ENCODE measurements around the gene SLC66A3.

The SLC66A3 gene

DNA sequence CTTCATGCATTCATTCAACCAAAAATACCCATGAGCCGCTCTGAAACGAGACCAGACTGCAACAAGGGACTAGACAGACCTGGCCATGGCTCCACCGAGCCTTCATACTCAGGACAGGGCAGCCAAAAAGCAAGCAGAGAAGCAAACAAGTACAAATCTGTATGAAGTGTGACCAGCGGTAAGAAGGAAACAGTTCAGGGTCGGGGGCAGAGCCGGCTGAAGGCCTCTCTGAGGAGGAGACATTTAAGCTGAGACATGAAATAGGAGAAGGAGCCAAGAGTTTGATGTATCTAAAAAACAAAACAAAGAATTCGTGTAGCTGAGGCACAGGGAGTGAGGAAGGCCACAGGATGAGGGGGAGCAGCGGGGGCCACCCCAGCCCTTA, 21.3 kb upstream of the SLC66A3 start:
- Histone ChIP-seq H3K4me3 (ENCODE audit: low read depth in 1 of 5, low read length in 5 of 5) (peak overlapping the region in 2 of 5 donors; percentile 75 to 77), H3K36me3 (ENCODE audit: control insufficient read depth in 5 of 5, insufficient read depth in 5 of 5, low read length in 5 of 5) (no peaks in the 10 kb centered on the region), H3K27ac (ENCODE audit: low read depth, low read length) (no peak overlapping the region), H3K9ac (ENCODE audit: low read length in 5 of 5) (peak overlapping the region in 1 of 5 donors; percentile 81), H3K4me1 (ENCODE audit: control insufficient read depth in 5 of 5, insufficient read depth in 5 of 5, low read length in 5 of 5) (peaks cover 3 to 30% (median 22%) of the 10 kb centered on the region in 5 donors), H3K27me3 (ENCODE audit: control insufficient read depth in 5 of 5, insufficient read depth in 4 of 5, low read length in 5 of 5) (peaks cover 0 to 7% (median 2%) of the 10 kb centered on the region in 5 donors), H3K9me3 (ENCODE audit: control insufficient read depth in 5 of 5, low read length in 5 of 5) (no peaks in the 10 kb centered on the region)

DNA sequence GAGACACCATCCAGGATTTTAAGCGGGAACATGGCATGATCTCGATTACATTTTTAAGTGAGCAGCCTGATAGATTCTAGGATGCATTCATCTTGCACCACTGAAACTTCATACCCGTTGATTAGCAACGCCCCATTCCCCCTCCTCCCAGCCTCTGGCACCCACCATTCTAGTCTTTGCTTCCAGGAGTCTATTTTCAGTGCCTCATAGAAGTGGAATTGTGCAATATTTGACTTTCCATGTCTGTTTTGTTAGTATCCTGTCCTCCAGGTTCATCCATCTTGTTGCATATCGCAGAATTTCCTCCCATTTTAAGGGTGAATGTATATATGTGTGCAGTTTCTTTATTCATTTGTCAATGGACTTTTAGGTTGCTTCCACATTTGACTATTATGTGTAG, 20.9 kb upstream of the SLC66A3 start:
- Histone ChIP-seq H3K4me1 (ENCODE audit: control insufficient read depth in 5 of 5, insufficient read depth in 5 of 5, low read length in 5 of 5) (peaks cover 3 to 30% (median 22%) of the 10 kb centered on the region in 5 donors), H3K4me3 (ENCODE audit: low read depth in 1 of 5, low read length in 5 of 5) (no peak overlapping the region), H3K27ac (ENCODE audit: low read depth, low read length) (no peak overlapping the region), H3K9me3 (ENCODE audit: control insufficient read depth in 5 of 5, low read length in 5 of 5) (no peaks in the 10 kb centered on the region), H3K9ac (ENCODE audit: low read length in 5 of 5) (no peak overlapping the region), H3K27me3 (ENCODE audit: control insufficient read depth in 5 of 5, insufficient read depth in 4 of 5, low read length in 5 of 5) (peaks cover 0 to 7% (median 2%) of the 10 kb centered on the region in 5 donors), H3K36me3 (ENCODE audit: control insufficient read depth in 5 of 5, insufficient read depth in 5 of 5, low read length in 5 of 5) (no peaks in the 10 kb centered on the region)

DNA sequence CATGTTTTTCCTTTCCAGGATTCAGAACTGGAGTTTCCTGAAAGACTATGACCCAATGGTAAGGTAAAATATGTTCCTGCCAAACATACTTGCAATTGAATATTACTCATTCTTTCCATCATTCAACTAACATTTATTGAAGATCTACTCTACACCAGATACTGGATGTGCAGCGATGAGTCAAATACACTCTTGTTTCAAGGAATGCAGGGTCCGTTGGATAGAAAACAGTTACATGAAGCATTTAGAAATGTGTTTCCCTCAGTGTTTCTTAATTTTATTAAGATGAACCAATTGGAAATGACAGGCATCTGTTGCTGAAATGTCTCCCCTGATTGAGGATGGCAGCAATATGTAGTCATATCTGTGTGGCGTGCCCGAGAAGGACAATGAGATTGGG, 14.8 kb upstream of the SLC66A3 start:
- no peak overlapping the region for H3K4me3 ChIP-seq (ENCODE audit: low read depth in 1 of 5, low read length in 5 of 5)
- peaks cover 3 to 13% (median 6%) of the 10 kb centered on the region in 5 donors for H3K27me3 ChIP-seq (ENCODE audit: control insufficient read depth in 5 of 5, insufficient read depth in 4 of 5, low read length in 5 of 5)
- H3K36me3 ChIP-seq (ENCODE audit: control insufficient read depth in 5 of 5, insufficient read depth in 5 of 5, low read length in 5 of 5) = no peaks in the 10 kb centered on the region
- no peak overlapping the region for H3K27ac ChIP-seq (ENCODE audit: low read depth, low read length)
- H3K9ac ChIP-seq (ENCODE audit: low read length in 5 of 5) = no peak overlapping the region
- H3K4me1 ChIP-seq (ENCODE audit: control insufficient read depth in 5 of 5, insufficient read depth in 5 of 5, low read length in 5 of 5) = no peaks in the 10 kb centered on the region
- H3K9me3 ChIP-seq (ENCODE audit: control insufficient read depth in 5 of 5, low read length in 5 of 5) = peaks cover 0 to 2% (median 2%) of the 10 kb centered on the region in 5 donors

DNA sequence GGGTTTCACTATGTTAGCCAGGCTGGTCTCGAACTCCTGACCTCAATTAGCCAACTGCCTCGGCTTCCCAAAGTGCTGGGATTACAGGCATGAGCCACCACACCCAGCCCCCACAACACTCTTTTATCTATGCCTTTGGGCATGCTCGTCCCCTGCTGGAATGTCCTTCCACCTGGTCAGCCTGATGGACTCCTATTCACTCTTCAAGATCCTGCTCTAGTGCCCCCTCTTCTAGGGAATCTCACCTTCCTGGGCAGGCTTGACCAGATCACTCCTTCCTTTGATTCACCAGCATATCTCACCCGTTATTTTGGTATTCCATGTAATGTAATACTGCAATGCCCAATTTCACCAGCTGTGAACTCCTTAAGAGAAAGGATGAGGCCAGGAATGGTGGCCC, 13.9 kb upstream of the SLC66A3 start:
- Histone ChIP-seq H3K27ac (ENCODE audit: low read depth, low read length) (no peak overlapping the region), H3K9me3 (ENCODE audit: control insufficient read depth in 5 of 5, low read length in 5 of 5) (peaks cover 0 to 4% (median 3%) of the 10 kb centered on the region in 5 donors), H3K9ac (ENCODE audit: low read length in 5 of 5) (no peak overlapping the region), H3K27me3 (ENCODE audit: control insufficient read depth in 5 of 5, insufficient read depth in 4 of 5, low read length in 5 of 5) (peaks cover 3 to 11% (median 6%) of the 10 kb centered on the region in 5 donors), H3K4me3 (ENCODE audit: low read depth in 1 of 5, low read length in 5 of 5) (no peak overlapping the region), H3K36me3 (ENCODE audit: control insufficient read depth in 5 of 5, insufficient read depth in 5 of 5, low read length in 5 of 5) (no peaks in the 10 kb centered on the region), H3K4me1 (ENCODE audit: control insufficient read depth in 5 of 5, insufficient read depth in 5 of 5, low read length in 5 of 5) (no peaks in the 10 kb centered on the region)

DNA sequence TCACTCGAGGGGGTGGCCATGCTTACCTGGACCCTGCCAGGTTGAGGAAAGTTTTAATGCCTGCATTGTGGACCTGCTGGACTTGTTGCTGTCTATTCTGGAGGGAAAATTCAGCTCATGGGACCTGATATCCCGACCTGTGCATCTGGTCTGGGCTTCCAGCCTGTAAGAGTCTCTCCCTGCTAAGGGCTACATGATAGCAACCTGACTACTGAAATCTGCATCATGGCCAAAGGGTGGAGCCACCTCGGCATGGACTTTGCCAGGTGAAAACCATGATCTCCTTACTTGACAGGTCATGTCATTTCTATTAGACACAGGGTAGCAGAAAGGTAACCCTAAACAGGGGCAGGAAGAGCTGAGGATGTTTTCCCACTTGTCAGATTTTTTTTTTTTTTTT, 12.9 kb upstream of the SLC66A3 start:
- peaks cover under 1 to 7% (median 3%) of the 10 kb centered on the region in 5 donors for H3K9me3 ChIP-seq (ENCODE audit: control insufficient read depth in 5 of 5, low read length in 5 of 5)
- H3K36me3 ChIP-seq (ENCODE audit: control insufficient read depth in 5 of 5, insufficient read depth in 5 of 5, low read length in 5 of 5) = no peaks in the 10 kb centered on the region
- H3K4me3 ChIP-seq (ENCODE audit: low read depth in 1 of 5, low read length in 5 of 5) = no peak overlapping the region
- H3K4me1 ChIP-seq (ENCODE audit: control insufficient read depth in 5 of 5, insufficient read depth in 5 of 5, low read length in 5 of 5) = no peaks in the 10 kb centered on the region
- no peak overlapping the region for H3K9ac ChIP-seq (ENCODE audit: low read length in 5 of 5)
- H3K27ac ChIP-seq (ENCODE audit: low read depth, low read length) = no peak overlapping the region
- peaks cover 3 to 11% (median 6%) of the 10 kb centered on the region in 5 donors for H3K27me3 ChIP-seq (ENCODE audit: control insufficient read depth in 5 of 5, insufficient read depth in 4 of 5, low read length in 5 of 5)

DNA sequence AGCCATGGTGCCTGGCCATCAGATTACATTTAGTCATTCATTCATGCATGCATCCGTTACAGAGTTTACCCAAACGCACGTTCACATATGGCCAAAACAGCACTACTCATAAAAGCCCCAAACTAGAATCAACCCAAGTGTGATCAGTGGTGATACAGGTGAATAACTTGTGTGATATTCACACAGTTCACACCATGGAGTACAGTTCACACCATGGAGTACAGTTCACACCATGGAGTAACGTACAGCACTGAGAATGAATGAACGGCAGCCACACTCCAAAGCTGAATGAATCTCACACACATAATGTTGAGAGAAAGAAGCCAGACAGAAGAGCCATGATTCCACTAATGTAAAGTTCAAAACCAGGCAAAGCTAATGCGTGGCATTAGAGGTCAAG, 12.3 kb upstream of the SLC66A3 start:
- no peak overlapping the region for H3K9ac ChIP-seq (ENCODE audit: low read length in 5 of 5)

DNA sequence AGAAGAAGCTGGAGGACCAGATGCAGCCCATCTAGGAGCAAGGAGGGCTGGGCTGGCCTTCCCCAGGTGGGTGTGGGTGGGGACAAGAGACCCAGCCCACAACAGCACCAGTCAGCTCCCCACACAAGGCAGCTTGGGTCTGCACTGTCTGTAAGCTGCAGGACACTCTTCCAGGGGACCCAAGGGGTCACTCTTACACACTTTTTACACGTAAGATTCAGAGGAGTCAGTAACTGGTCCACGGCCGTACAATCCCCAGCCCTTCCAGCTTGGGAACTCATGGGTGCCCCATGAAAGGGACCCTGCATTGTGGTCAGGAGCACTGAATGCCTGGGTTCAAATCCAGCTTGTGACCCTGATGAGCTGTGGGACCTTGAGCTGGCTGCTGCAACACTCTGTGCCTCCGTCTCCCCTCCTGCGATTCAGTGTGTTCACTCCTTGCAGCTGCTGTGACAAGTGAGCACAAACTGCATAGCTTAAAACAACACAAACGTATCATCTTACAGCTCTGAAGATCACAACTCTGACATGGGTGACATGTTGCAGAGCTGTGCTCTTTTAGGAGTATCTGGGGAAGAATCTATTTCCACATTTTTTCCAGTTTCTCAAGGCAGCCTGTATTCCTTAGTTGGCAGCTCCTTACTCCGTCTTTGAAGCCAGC, 11.1 kb upstream of the SLC66A3 start:
- Histone ChIP-seq H3K4me3 (ENCODE audit: low read depth in 1 of 5, low read length in 5 of 5) (no peak overlapping the region), H3K4me1 (ENCODE audit: control insufficient read depth in 5 of 5, insufficient read depth in 5 of 5, low read length in 5 of 5) (no peaks in the 10 kb centered on the region), H3K9me3 (ENCODE audit: control insufficient read depth in 5 of 5, low read length in 5 of 5) (peaks cover 2 to 8% (median 4%) of the 10 kb centered on the region in 5 donors), H3K27ac (ENCODE audit: low read depth, low read length) (no peak overlapping the region), H3K9ac (ENCODE audit: low read length in 5 of 5) (no peak overlapping the region), H3K36me3 (ENCODE audit: control insufficient read depth in 5 of 5, insufficient read depth in 5 of 5, low read length in 5 of 5) (no peaks in the 10 kb centered on the region), H3K27me3 (ENCODE audit: control insufficient read depth in 5 of 5, insufficient read depth in 4 of 5, low read length in 5 of 5) (peaks cover 3 to 11% (median 6%) of the 10 kb centered on the region in 5 donors)

More for the DNA sequence above, 12.3 kb upstream of the SLC66A3 start:
- no peak overlapping the region for H3K27ac ChIP-seq (ENCODE audit: low read depth, low read length)
- peaks cover 2 to 8% (median 4%) of the 10 kb centered on the region in 5 donors for H3K9me3 ChIP-seq (ENCODE audit: control insufficient read depth in 5 of 5, low read length in 5 of 5)
- no peak overlapping the region for H3K4me3 ChIP-seq (ENCODE audit: low read depth in 1 of 5, low read length in 5 of 5)
- H3K27me3 ChIP-seq (ENCODE audit: control insufficient read depth in 5 of 5, insufficient read depth in 4 of 5, low read length in 5 of 5) = peaks cover 3 to 11% (median 6%) of the 10 kb centered on the region in 5 donors
- no peaks in the 10 kb centered on the region for H3K4me1 ChIP-seq (ENCODE audit: control insufficient read depth in 5 of 5, insufficient read depth in 5 of 5, low read length in 5 of 5)
- H3K36me3 ChIP-seq (ENCODE audit: control insufficient read depth in 5 of 5, insufficient read depth in 5 of 5, low read length in 5 of 5) = no peaks in the 10 kb centered on the region

DNA sequence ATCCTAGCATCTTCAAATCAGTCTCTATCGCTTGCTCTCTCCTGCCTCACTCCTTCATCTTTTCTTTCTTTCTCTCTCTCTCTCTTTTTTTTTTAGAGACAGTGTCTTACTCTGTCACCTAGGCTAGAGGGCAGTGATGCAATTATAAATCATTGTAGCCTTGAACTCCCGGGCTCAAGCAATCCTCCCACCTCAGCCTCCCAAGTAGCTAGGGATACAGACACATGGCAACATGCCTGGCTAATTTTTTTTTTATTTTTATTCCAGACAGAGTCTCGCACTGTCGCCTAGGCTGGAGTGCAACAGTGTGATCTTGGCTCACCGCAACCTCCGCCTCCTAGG, 10.6 kb upstream of the SLC66A3 start:
- Histone ChIP-seq H3K27ac (ENCODE audit: low read depth, low read length) (no peak overlapping the region), H3K9me3 (ENCODE audit: control insufficient read depth in 5 of 5, low read length in 5 of 5) (peaks cover 2 to 8% (median 4%) of the 10 kb centered on the region in 5 donors), H3K4me3 (ENCODE audit: low read depth in 1 of 5, low read length in 5 of 5) (no peak overlapping the region), H3K4me1 (ENCODE audit: control insufficient read depth in 5 of 5, insufficient read depth in 5 of 5, low read length in 5 of 5) (no peaks in the 10 kb centered on the region), H3K9ac (ENCODE audit: low read length in 5 of 5) (no peak overlapping the region), H3K36me3 (ENCODE audit: control insufficient read depth in 5 of 5, insufficient read depth in 5 of 5, low read length in 5 of 5) (no peaks in the 10 kb centered on the region), H3K27me3 (ENCODE audit: control insufficient read depth in 5 of 5, insufficient read depth in 4 of 5, low read length in 5 of 5) (peaks cover 3 to 11% (median 6%) of the 10 kb centered on the region in 5 donors)

DNA sequence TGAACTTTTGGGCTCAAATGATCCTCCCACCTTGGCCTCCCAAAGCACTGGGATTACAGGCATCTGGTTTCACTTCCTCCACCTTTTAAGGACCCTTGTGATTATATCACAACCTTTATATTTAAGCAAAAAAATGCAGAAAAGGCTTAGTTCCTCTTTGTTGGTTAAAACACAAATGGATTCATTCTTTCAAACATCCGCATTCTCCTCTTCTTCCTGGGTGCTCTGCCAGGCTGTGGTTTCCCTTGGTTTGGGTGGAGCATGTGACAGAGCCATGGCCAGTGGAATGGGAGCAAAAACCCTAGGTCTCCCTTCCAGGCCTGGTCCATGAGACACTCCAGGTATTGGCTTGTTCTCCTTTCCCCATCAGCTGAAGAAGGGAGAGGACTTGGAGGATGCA, 9.9 kb upstream of the SLC66A3 start:
- Histone ChIP-seq H3K9ac (ENCODE audit: low read length in 5 of 5) (no peak overlapping the region), H3K9me3 (ENCODE audit: control insufficient read depth in 5 of 5, low read length in 5 of 5) (peaks cover 2 to 8% (median 4%) of the 10 kb centered on the region in 5 donors), H3K27me3 (ENCODE audit: control insufficient read depth in 5 of 5, insufficient read depth in 4 of 5, low read length in 5 of 5) (peaks cover 3 to 11% (median 6%) of the 10 kb centered on the region in 5 donors), H3K4me3 (ENCODE audit: low read depth in 1 of 5, low read length in 5 of 5) (peak overlapping the region in 1 of 5 donors; percentile 15), H3K4me1 (ENCODE audit: control insufficient read depth in 5 of 5, insufficient read depth in 5 of 5, low read length in 5 of 5) (no peaks in the 10 kb centered on the region), H3K36me3 (ENCODE audit: control insufficient read depth in 5 of 5, insufficient read depth in 5 of 5, low read length in 5 of 5) (no peaks in the 10 kb centered on the region), H3K27ac (ENCODE audit: low read depth, low read length) (no peak overlapping the region)

DNA sequence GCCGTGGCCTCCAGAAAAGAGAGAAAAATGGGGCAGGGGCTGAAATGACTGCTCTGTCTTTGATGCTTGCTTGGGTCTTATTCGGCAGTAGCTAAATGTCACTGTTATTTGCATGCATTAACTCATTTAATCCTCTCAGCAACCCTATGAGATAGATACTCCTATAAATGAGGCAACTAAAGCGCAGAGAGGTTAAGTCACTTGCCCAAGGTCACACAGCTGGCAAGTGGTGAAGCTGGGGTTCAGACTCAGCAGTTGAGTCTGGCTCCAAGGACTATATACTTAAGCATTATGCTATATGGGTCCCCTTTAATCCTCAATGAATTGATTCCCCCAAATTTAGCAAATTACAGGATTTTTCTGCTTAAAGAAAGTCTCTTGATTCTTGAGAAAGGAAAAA, 9.2 kb upstream of the SLC66A3 start:
- Histone ChIP-seq H3K9ac (ENCODE audit: low read length in 5 of 5) (no peak overlapping the region), H3K4me3 (ENCODE audit: low read depth in 1 of 5, low read length in 5 of 5) (no peak overlapping the region), H3K36me3 (ENCODE audit: control insufficient read depth in 5 of 5, insufficient read depth in 5 of 5, low read length in 5 of 5) (no peaks in the 10 kb centered on the region), H3K27ac (ENCODE audit: low read depth, low read length) (no peak overlapping the region), H3K27me3 (ENCODE audit: control insufficient read depth in 5 of 5, insufficient read depth in 4 of 5, low read length in 5 of 5) (peaks cover 3 to 11% (median 6%) of the 10 kb centered on the region in 5 donors), H3K9me3 (ENCODE audit: control insufficient read depth in 5 of 5, low read length in 5 of 5) (peaks cover 2 to 8% (median 4%) of the 10 kb centered on the region in 5 donors), H3K4me1 (ENCODE audit: control insufficient read depth in 5 of 5, insufficient read depth in 5 of 5, low read length in 5 of 5) (peaks cover 0 to 5% (median 0%) of the 10 kb centered on the region in 5 donors)
